HepG2 (cell line): Measurements from ENCODE around the gene DSCAML1. TPM values are rescaled to one million over a fixed set of nuclear protein-coding genes. Genes with fewer than 3 reads are reported as not detected.

Source experiments
- ATAC-seq: fragments of 200-7000 bp; cut with Tn5 transposase; 3 replicates; pipeline ENCODE4 v1.9.1; 2020; ENCODE audit warnings: mild to moderate bottlenecking, moderate library complexity
- BruUV-seq: library from RNA; stranded (reverse); fragments of 400-500 nt; replicated peaks from 2 replicates; lab custom pipeline; 2021; lab: Mats Ljungman, UMichigan
- CTCF ChIA-PET: fragments of 300-600 bp; formaldehyde crosslinking; extraction: SDS; loops from one replicate; lab custom pipeline; 2021; ENCODE audit warnings: low total read pairs, inconsistent platforms, low intra/inter-chr PET ratio; lab: Yijun Ruan, JAX
- POLR2A ChIA-PET: fragments of 350-600 bp; sonication (Branson Sonifier 250); formaldehyde crosslinking; loops from one replicate; lab custom pipeline; 2020; ENCODE audit warnings: antibody characterized with exemption, inconsistent platforms; lab: Yijun Ruan, JAX
- DNase-seq: peaks from one replicate; pipeline ENCODE4 v3.0.0-alpha.2; 2015; ENCODE audit warnings: low spot score
- FAIRE-seq: peaks from 3 replicates; lab custom pipeline; 2011; peaks lifted over from hg19 to GRCh38; lab: Jason Lieb, UNC
- H2AFZ ChIP-seq: one replicate; pipeline ENCODE4 v1.6.1; 2011; ENCODE audit warnings: low read length, inconsistent platforms
- H3K27ac ChIP-seq: fragments of 300-600 bp; 3 replicates; pipeline ENCODE4 v1.8.0; 2011; ENCODE audit warnings: mixed run types, mild to moderate bottlenecking, mixed read lengths, low read length, inconsistent platforms; ENCODE audit not compliant: insufficient read depth; ENCODE audit errors: extremely low read length
- H3K27me3 ChIP-seq, 2 experiments: fragments of 200-600 bp in 1 of 2; 2 replicates in 1 of 2; 3 replicates in 1 of 2; pipeline versions ENCODE4 v1.6.0 to v1.8.0; 2011; ENCODE audit warnings: low read length in 2 of 2, mild to moderate bottlenecking in 2 of 2, moderate library complexity in 2 of 2, inconsistent platforms in 1 of 2; ENCODE audit not compliant: insufficient read depth in 2 of 2, control insufficient read depth in 1 of 2
- H3K36me3 ChIP-seq, 2 experiments: fragments of 200-600 bp in 1 of 2; replicated peaks in 1 of 2; 2 replicates in 1 of 2; 3 replicates in 1 of 2; pipeline versions ENCODE4 v1.5.1 to v1.8.0; 2011; ENCODE audit warnings: low read length in 2 of 2, inconsistent platforms in 1 of 2; ENCODE audit not compliant: insufficient read depth in 2 of 2, control insufficient read depth in 1 of 2
- H3K4me1 ChIP-seq: 2 replicates; pipeline ENCODE4 v1.5.1; 2012; ENCODE audit warnings: low read length, inconsistent platforms; ENCODE audit not compliant: insufficient read depth
- H3K4me2 ChIP-seq: 2 replicates; pipeline ENCODE4 v1.6.0; 2011; ENCODE audit warnings: low read depth, low read length, inconsistent platforms
- H3K4me3 ChIP-seq, 3 experiments: fragments of 200-600 bp in 1 of 3; sonication (generic), shearing (Covaris generic) in 1 of 3; replicated peaks in 1 of 3; 2 replicates each; pipeline ENCODE4 v1.5.1; 2011 to 2016; ENCODE audit warnings: low read length in 3 of 3, inconsistent platforms in 2 of 3, low read depth in 2 of 3, mild to moderate bottlenecking in 2 of 3, control low read depth in 1 of 3, mixed read lengths in 1 of 3; ENCODE audit not compliant: insufficient read depth in 1 of 3
- H3K79me2 ChIP-seq: one replicate; pipeline ENCODE4 v1.6.1; 2011; ENCODE audit warnings: low read length, inconsistent platforms; ENCODE audit not compliant: insufficient read depth
- H3K9ac ChIP-seq: 2 replicates; pipeline ENCODE4 v1.6.0; 2011; ENCODE audit warnings: mild to moderate bottlenecking, low read depth, low read length, inconsistent platforms; ENCODE audit not compliant: insufficient read depth
- H3K9me3 ChIP-seq: 2 replicates; pipeline ENCODE4 v1.5.1; 2012; ENCODE audit warnings: mild to moderate bottlenecking, low read length
- H4K20me1 ChIP-seq: 2 replicates; pipeline ENCODE4 v1.6.0; 2011; ENCODE audit warnings: inconsistent platforms, mild to moderate bottlenecking, low read length, moderate library complexity; ENCODE audit not compliant: insufficient read depth
- ATF7 ChIP-seq, 2 experiments: fragments of 450-650 bp in 1 of 2; sonication (generic) in 1 of 2; formaldehyde crosslinking in 1 of 2; IDR thresholded peaks; 2 replicates each; pipeline versions ENCODE4 v1.4.0 to v1.6.1; 2016 to 2020; ENCODE audit warnings: antibody characterized with exemption in 1 of 2, mild to moderate bottlenecking in 1 of 2, missing genetic modification reagents in 1 of 2
- EP300 ChIP-seq, 3 experiments: sonication (generic) in 1 of 3; formaldehyde crosslinking in 1 of 3; IDR thresholded peaks; 2 replicates each; pipeline versions ENCODE4 v1.5.1 to v1.6.1; 2011 to 2020; ENCODE audit warnings: low read depth in 2 of 3, low read length in 2 of 3, borderline replicate concordance in 1 of 3, improper control_type of control experiment in 1 of 3, mild to moderate bottlenecking in 1 of 3, missing genetic modification reagents in 1 of 3, moderate library complexity in 1 of 3
- MAFK ChIP-seq, 2 experiments: IDR thresholded peaks in 1 of 2; conservative IDR thresholded peaks in 1 of 2; 2 replicates each; pipeline ENCODE4 v1.6.1; 2011; ENCODE audit warnings: improper control_type of control experiment in 2 of 2, low read length in 2 of 2
- MTF2 ChIP-seq: sonication (generic); formaldehyde crosslinking; IDR thresholded peaks from 2 replicates; pipeline ENCODE4 v1.5.0; 2020; ENCODE audit warnings: missing genetic modification reagents, borderline replicate concordance
- RAD21 ChIP-seq: fragments of 450-650 bp; formaldehyde crosslinking; IDR thresholded peaks from 2 replicates; pipeline ENCODE4 v1.5.0; 2020; ENCODE audit warnings: mild to moderate bottlenecking
- WGBS: methylation state at CpG from one replicate; pipeline ENCODE4 v1.1.6; 2017; ENCODE audit warnings: low lambda C conversion rate; 5-methylcytosine and 5-hydroxymethylcytosine counted together
- in situ Hi-C: cut with HindIII; loops from 2 replicates; pipeline ENCODE4 v1.10.0; 2017; ENCODE audit warnings: low pct_unique_long_range_greater_than_20kb; ENCODE audit not compliant: extremely low pct_ligation_motif_present
- intact Hi-C: fragments of 100-400 bp; cut with micrococcal nuclease; formaldehyde crosslinking; loops from one replicate; pipeline ENCODE4 v1.10.0; 2022; ENCODE audit not compliant: unreplicated experiment
- polyA plus RNA-seq, 8 experiments: library from polyadenylated mRNA; depleted of rRNA in 3 of 8; stranded (reverse) in 7 of 8; unstranded in 1 of 8; fragments of >200 nt; fragmentation: Illumina TruSeq in 4 of 8; extraction: Trizol in 4 of 8; gene quantifications; 2 replicates each; pipeline versions ENCODE4 v1.2.1 to v1.2.3, GENCODE V29; 2011 to 2016; ENCODE audit warnings: low read depth in 4 of 8, missing spikeins in 1 of 8, mixed read lengths in 1 of 8; ENCODE audit not compliant: insufficient read depth in 1 of 8
- total RNA-seq, 5 experiments: library from RNA; depleted of rRNA; stranded (reverse); fragments of >200 nt; fragmentation: Illumina TruSeq; extraction: Trizol; gene quantifications; 2 replicates each; pipeline ENCODE4 v1.2.3, GENCODE V29; 2016; ENCODE audit warnings: low read depth in 1 of 5
- TF ChIP-seq, protein P1 (sequence below): IDR thresholded peaks from 2 replicates; pipeline ENCODE4 v1.6.1; 2012; ENCODE audit warnings: low read length, improper control_type of control experiment

DSCAML1 gene
- total and polyA plus RNA-seq, 2 of the 13 experiments (the other 11 are each of a cell fraction or from before 2014, with no cell fraction given): 0.29 to 0.40 TPM

DNA sequence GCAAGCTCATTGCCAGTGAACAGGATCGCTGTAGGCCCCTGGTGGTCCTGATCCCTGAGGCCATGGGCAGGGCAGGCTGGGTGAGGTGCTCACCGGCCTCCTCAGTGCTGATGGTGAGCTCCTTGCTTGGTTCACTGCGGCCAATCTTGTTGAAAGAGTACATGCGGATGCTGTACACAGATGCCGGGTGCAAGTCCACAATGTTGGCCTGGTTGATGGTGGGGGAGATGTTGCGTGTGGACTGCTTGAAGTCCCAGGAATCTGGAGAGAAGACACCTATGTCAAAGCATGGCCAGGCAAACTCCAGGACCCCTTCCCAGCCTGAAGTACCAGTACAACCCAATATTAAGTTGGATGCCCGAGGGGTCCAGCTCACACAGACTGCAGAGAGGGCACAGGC lies 325.2 kb downstream of the DSCAML1 start (continued):
- TF ChIP-seq EP300 (IDR thresholded peaks at IDR 0.05; ENCODE audit: low read depth in 2 of 2, low read length in 2 of 2) (no peak), EP300 (CRISPR knock-in tag; IDR thresholded peaks at IDR 0.05; ENCODE audit: borderline replicate concordance) (no peak), RAD21 (no peak)
- TF ChIP-seq, protein P1, sequence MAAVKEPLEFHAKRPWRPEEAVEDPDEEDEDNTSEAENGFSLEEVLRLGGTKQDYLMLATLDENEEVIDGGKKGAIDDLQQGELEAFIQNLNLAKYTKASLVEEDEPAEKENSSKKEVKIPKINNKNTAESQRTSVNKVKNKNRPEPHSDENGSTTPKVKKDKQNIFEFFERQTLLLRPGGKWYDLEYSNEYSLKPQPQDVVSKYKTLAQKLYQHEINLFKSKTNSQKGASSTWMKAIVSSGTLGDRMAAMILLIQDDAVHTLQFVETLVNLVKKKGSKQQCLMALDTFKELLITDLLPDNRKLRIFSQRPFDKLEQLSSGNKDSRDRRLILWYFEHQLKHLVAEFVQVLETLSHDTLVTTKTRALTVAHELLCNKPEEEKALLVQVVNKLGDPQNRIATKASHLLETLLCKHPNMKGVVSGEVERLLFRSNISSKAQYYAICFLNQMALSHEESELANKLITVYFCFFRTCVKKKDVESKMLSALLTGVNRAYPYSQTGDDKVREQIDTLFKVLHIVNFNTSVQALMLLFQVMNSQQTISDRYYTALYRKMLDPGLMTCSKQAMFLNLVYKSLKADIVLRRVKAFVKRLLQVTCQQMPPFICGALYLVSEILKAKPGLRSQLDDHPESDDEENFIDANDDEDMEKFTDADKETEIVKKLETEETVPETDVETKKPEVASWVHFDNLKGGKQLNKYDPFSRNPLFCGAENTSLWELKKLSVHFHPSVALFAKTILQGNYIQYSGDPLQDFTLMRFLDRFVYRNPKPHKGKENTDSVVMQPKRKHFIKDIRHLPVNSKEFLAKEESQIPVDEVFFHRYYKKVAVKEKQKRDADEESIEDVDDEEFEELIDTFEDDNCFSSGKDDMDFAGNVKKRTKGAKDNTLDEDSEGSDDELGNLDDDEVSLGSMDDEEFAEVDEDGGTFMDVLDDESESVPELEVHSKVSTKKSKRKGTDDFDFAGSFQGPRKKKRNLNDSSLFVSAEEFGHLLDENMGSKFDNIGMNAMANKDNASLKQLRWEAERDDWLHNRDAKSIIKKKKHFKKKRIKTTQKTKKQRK: no peak

DNA sequence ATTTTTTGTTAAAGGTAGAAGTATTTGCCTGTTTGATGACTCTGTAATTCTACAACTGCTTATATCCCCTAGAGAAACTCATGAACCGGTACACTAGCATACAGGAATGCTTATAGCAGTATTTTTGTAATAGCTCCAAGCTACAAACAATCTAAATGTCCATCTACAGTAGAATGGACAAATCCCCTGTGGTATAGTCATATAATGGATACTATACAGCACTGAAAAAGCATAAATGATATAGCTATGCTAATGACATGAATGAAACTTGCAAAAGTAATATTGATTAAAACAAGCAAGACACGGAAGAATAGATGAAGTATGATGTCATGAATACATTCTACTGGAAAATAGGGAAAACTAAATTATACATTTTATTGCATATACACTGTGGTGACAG lies 326.4 kb downstream of the DSCAML1 start:
- ChIA-PET CTCF (no interaction called here), POLR2A (no interaction called here)
- in situ Hi-C loops: no loop called here
- TF ChIP-seq MAFK (conservative IDR thresholded peaks at IDR 0.05 in 1 of 2, IDR thresholded peaks at IDR 0.05 in 1 of 2; ENCODE audit: low read length in 2 of 2) (no peak), MTF2 (CRISPR knock-in tag) (no peak), ATF7 (IDR thresholded peaks at IDR 0.05) (peak; percentile 47; the same call in 1 of the 2 replicates), ATF7 (CRISPR knock-in tag; IDR thresholded peaks at IDR 0.05) (no peak)
- Histone ChIP-seq H2AFZ (no peak overlapping the region), H3K36me3 (no peaks in the 10 kb centered on the region), H3K4me1 (no peaks in the 10 kb centered on the region), H3K27ac (no peak overlapping the region), H3K4me2 (no peak overlapping the region), H3K9me3 (no peaks in the 10 kb centered on the region), H4K20me1 (no peaks in the 10 kb centered on the region), H3K4me3 (no peak overlapping the region), H3K79me2 (no peaks in the 10 kb centered on the region), H3K27me3 (peaks cover 0 to 5% of the 10 kb centered on the region in 2 experiments; a peak in 3 of 5 replicates), H3K9ac (no peak overlapping the region)
- no TSS peak for BruUV-seq
- ATAC-seq (no peak), FAIRE-seq (no peak), DNase-seq (no peak)
- 57% methylated on average over 2 of the region's 2 CpGs for WGBS
- intact Hi-C loops: no loop called here
